NOMO-1 treated with dmso at 0.1 percent for 144 hours (cell line): ENCODE results near the gene ZNF593.

Experiments used
- DNase-seq: peaks from one replicate; lab custom pipeline; 2025; ENCODE audit not compliant: unreplicated experiment; lab: John Stamatoyannopoulos, UW

The ZNF593 gene

GRCh38 chr1:26145960-26146294 lies 23.8 kb upstream of the ZNF593 start:
- DNase-seq, result no peak

GRCh38 chr1:26148887-26149286 lies 20.8 kb upstream of the ZNF593 start:
- DNase-seq, result no peak

GRCh38 chr1:26153966-26154532 lies 15.7 kb upstream of the ZNF593 start:
- DNase-seq, result no peak

- no peak for DNase-seq
Observed at GRCh38 chr1:26154750-26155149, 15.0 kb upstream of the ZNF593 start.

- DNase-seq, result no peak
Observed at GRCh38 chr1:26155370-26156284, 14.1 kb upstream of the ZNF593 start.

GRCh38 chr1:26156285-26157038 lies 13.2 kb upstream of the ZNF593 start:
- DNase-seq, result no peak

GRCh38 chr1:26158271-26158907 lies 11.3 kb upstream of the ZNF593 start:
- no peak for DNase-seq

- DNase-seq, result no peak
Observed at GRCh38 chr1:26158908-26159742, 10.6 kb upstream of the ZNF593 start, which contains the start of gene FAM110D. Gene FAM110D (plus strand): TSS chr1:26159079. CDS start chr1:26161292, 2,213 bp downstream.

- DNase-seq, result no peak
Observed at GRCh38 chr1:26159743-26160039, 10.0 kb upstream of the ZNF593 start.

- no peak for DNase-seq
Observed at GRCh38 chr1:26160527-26161414, 8.9 kb upstream of the ZNF593 start.

GRCh38 chr1:26161415-26162219 lies 8.1 kb upstream of the ZNF593 start:
- no peak for DNase-seq

GRCh38 chr1:26162220-26162709 lies 7.4 kb upstream of the ZNF593 start:
- DNase-seq, result no peak

GRCh38 chr1:26163684-26164035 lies 6.0 kb upstream of the ZNF593 start:
- DNase-seq, result no peak

GRCh38 chr1:26164036-26164860 lies 5.5 kb upstream of the ZNF593 start:
- DNase-seq, result no peak

- no peak for DNase-seq
Observed at GRCh38 chr1:26164861-26165842, 4.6 kb upstream of the ZNF593 start.

- no peak for DNase-seq
Observed at GRCh38 chr1:26166719-26167281, 2.9 kb upstream of the ZNF593 start.
